Esophagus muscularis mucosa (tissue), 4 donors: ENCODE measurements around the gene SRGAP3. TPM values are rescaled to one million over a fixed set of nuclear protein-coding genes. Genes with fewer than 3 reads are reported as not detected.

ENCODE experiments used
- DNase-seq: peaks from one replicate; pipeline ENCODE4 v3.0.0-alpha.2; 2017; ENCODE audit errors: extremely low spot score
- H3K27ac ChIP-seq, 4 donors: fragments of 200-600 bp; sonication (generic); replicated peaks in 1 of 4; 1 replicate in 3 of 4; 2 replicates in 1 of 4; pipeline ENCODE4 v1.5.1; 2016 to 2019; ENCODE audit warnings: mild to moderate bottlenecking in 1 of 4
- H3K27me3 ChIP-seq, 4 donors: fragments of 200-600 bp; sonication (generic); one replicate each; pipeline versions ENCODE4 v1.5.1 to v1.6.0; 2016 to 2019
- H3K36me3 ChIP-seq, 4 donors: fragments of 200-600 bp; sonication (generic); one replicate each; pipeline ENCODE4 v1.5.1; 2016 to 2019
- H3K4me1 ChIP-seq, 4 donors: fragments of 200-600 bp; sonication (generic); one replicate each; pipeline ENCODE4 v1.5.1; 2016 to 2019
- H3K4me3 ChIP-seq, 4 donors: fragments of 200-600 bp; sonication (generic); 1 replicate in 2 of 4; 2 replicates in 2 of 4; pipeline ENCODE4 v1.5.1; 2016 to 2019; ENCODE audit warnings: mild to moderate bottlenecking in 4 of 4, moderate library complexity in 1 of 4
- H3K9me3 ChIP-seq, 4 donors: fragments of 200-600 bp; sonication (generic); 1 replicate in 3 of 4; 2 replicates in 1 of 4; pipeline ENCODE4 v1.5.1; 2016 to 2019
- CTCF ChIP-seq, 3 experiments: fragments of 200-600 bp in 2 of 3; fragments of 450-650 bp in 1 of 3; sonication (generic) in 2 of 3; IDR thresholded peaks; one replicate each; pipeline ENCODE4 v1.5.1; 2017 to 2019; ENCODE audit warnings: antibody characterized with exemption in 3 of 3, mild to moderate bottlenecking in 2 of 3, moderate library complexity in 1 of 3
- EP300 ChIP-seq: sonication (generic); formaldehyde crosslinking; IDR thresholded peaks from one replicate; pipeline ENCODE4 v1.6.1; 2017; ENCODE audit warnings: antibody characterized with exemption
- POLR2A ChIP-seq: fragments of 450-650 bp; IDR thresholded peaks from one replicate; pipeline ENCODE4 v1.6.1; 2017; ENCODE audit warnings: antibody characterized with exemption, moderate library complexity, mild to moderate bottlenecking, low read depth
- POLR2AphosphoS5 ChIP-seq, 2 donors: sonication (generic); formaldehyde crosslinking; IDR thresholded peaks; one replicate each; pipeline ENCODE4 v1.6.1; 2017; ENCODE audit warnings: antibody characterized with exemption in 2 of 2
- WGBS: methylation state at CpG from one replicate; pipeline ENCODE4 v1.1.5; 2018; 5-methylcytosine and 5-hydroxymethylcytosine counted together
- intact Hi-C: fragments of 100-400 bp; cut with DNase I; formaldehyde crosslinking; loops from one replicate; pipeline ENCODE4 v1.15.1; 2023
- total RNA-seq, 4 donors: library from RNA; depleted of rRNA; stranded (reverse); fragments of >200 nt; gene quantifications; one replicate each; pipeline versions ENCODE4 v1.1.0 to v1.2.1, GENCODE V29; 2016

Gene SRGAP3
- total RNA-seq, 4 donors from 2014 or later = 2.4 to 8.6 (median 3.1) TPM

DNA sequence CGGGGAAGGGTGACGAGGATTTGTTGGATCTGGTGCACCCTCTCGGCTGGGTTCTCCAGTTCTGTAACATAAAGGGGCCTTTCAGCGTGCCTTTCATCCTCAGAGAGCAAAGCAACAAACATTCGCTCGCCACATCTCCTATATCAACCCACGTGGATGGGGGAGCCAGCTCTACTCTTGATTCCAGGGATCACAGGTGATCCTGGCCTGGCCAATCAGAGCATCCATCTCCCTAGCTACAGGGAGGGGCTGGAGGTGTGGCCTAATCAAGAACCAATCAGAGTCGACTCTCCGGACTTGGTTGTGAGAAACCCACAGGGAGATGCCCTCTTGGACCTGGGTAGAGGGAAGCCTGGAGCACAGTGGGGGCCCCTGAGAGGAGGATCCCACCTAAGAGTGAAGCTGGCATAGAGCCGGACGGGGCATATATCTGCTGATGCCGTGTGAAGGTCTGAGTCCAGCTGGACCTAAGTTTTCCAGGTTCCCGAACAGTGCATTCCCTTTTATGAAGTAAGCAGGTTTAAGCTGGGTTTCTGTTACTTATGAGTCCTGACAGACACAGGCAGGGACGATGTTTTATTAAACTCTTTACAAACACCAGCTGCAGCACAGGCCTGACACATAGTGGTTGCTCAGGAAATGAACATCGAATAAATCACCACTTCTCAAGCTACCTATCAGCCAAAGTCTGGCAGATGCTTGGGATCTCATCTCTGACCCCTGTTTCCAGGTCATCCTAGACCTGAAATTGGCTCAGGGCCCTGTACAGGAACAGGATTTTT is 235.5 kb downstream of the SRGAP3 start:
- H3K4me3 ChIP-seq = no peak overlapping the region
- H3K27ac ChIP-seq = no peak overlapping the region
- no peaks in the 10 kb centered on the region for H3K9me3 ChIP-seq
- no peaks in the 10 kb centered on the region for H3K4me1 ChIP-seq
- peaks cover 0 to 19% (median 4%) of the 10 kb centered on the region in 4 donors for H3K36me3 ChIP-seq
- TF ChIP-seq POLR2AphosphoS5 (IDR thresholded peaks at IDR 0.05) (no peak), CTCF (IDR thresholded peaks at IDR 0.05) (no peak), POLR2A (no peak), EP300 (no peak)
- no peak for DNase-seq
- WGBS = 73% methylated on average over 15 of the region's 15 CpGs
- intact Hi-C loops = no loop called here
- H3K27me3 ChIP-seq = no peaks in the 10 kb centered on the region

- DNase-seq = no peak
- Histone ChIP-seq H3K36me3 (peaks cover 0 to 19% (median 4%) of the 10 kb centered on the region in 4 donors), H3K4me1 (no peaks in the 10 kb centered on the region), H3K27me3 (no peaks in the 10 kb centered on the region), H3K27ac (no peak overlapping the region), H3K4me3 (no peak overlapping the region), H3K9me3 (no peaks in the 10 kb centered on the region)
- no peak for TF ChIP-seq CTCF (IDR thresholded peaks at IDR 0.05)
- TF ChIP-seq EP300 = no peak
- no peak for TF ChIP-seq POLR2A
- no peak for TF ChIP-seq POLR2AphosphoS5 (IDR thresholded peaks at IDR 0.05)
- WGBS = 92% methylated on average over 2 of the region's 2 CpGs
- intact Hi-C loops = no loop called here
Measured at GRCh38 chr3:9012521-9012920, 236.9 kb downstream of the SRGAP3 start.

DNA sequence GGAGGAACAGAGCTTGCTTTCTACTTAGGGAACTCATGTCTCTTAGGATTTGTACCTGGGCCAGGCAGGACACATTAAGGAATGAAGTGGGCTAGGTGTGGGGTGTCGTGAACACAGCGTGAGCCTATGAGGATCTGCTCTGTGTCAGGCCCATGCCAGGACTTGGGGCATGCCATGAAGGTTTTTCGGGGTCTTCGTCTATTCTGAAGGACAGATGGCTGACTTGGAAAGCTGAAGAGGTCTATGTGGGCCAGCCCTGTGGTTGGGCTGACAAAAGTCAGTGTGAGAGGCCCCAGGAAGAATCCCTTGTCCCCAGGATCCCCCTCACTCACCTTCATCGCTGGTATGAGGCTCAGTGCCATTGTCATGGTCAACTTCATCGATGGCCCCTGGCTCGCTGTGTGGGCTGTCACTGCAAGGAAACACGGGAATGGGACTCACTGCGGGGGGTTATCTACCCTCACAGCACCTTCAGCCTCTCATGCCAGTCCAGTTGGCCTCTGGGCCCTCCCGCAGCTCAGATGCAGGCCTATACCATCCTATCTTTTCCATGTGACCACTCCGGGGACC is 239.4 kb downstream of the SRGAP3 start:
- intact Hi-C loops = no loop called here
- H3K4me1 ChIP-seq = no peaks in the 10 kb centered on the region
- peaks cover 0 to 19% (median 4%) of the 10 kb centered on the region in 4 donors for H3K36me3 ChIP-seq
- no peaks in the 10 kb centered on the region for H3K9me3 ChIP-seq
- no peak for DNase-seq
- no peak for TF ChIP-seq CTCF (IDR thresholded peaks at IDR 0.05)
- 96% methylated on average over 11 of the region's 11 CpGs for WGBS
- no peak overlapping the region for H3K27ac ChIP-seq
- H3K27me3 ChIP-seq = no peaks in the 10 kb centered on the region
- no peak overlapping the region for H3K4me3 ChIP-seq

GRCh38 chr3:9008550-9009255 is 240.7 kb downstream of the SRGAP3 start:
- Histone ChIP-seq H3K36me3 (peaks cover 0 to 19% (median 4%) of the 10 kb centered on the region in 4 donors), H3K27ac (no peak overlapping the region), H3K4me1 (no peaks in the 10 kb centered on the region), H3K4me3 (no peak overlapping the region), H3K9me3 (no peaks in the 10 kb centered on the region), H3K27me3 (no peaks in the 10 kb centered on the region)
- 68% methylated on average over 6 of the region's 6 CpGs for WGBS
- intact Hi-C loops = no loop called here
- no peak for DNase-seq
- TF ChIP-seq CTCF (IDR thresholded peaks at IDR 0.05) (no peak), EP300 (no peak), POLR2A (no peak), POLR2AphosphoS5 (IDR thresholded peaks at IDR 0.05) (no peak)
